PFSK-1 (cell line): Measurements from ENCODE around the gene ZNF513.

Source experiments
- POLR2AphosphoS5 ChIP-seq: IDR thresholded peaks from 2 replicates; pipeline ENCODE4 v1.6.1; 2012; ENCODE audit warnings: low read depth, mild to moderate bottlenecking, control low read depth, low read length, moderate library complexity
- REST ChIP-seq, 2 experiments: IDR thresholded peaks; 2 replicates each; pipeline versions ENCODE4 v1.6.1 to v1.8.0; 2011 to 2012; ENCODE audit warnings: low read depth in 2 of 2, low read length in 2 of 2, control low read depth in 1 of 2, inconsistent platforms in 1 of 2, mild to moderate bottlenecking in 1 of 2, moderate library complexity in 1 of 2; ENCODE audit not compliant: insufficient read depth in 1 of 2
- SIN3A ChIP-seq: IDR thresholded peaks from 2 replicates; pipeline ENCODE4 v1.6.1; 2012; ENCODE audit warnings: mild to moderate bottlenecking, low read length, moderate library complexity, borderline replicate concordance; ENCODE audit not compliant: insufficient read depth

GRCh38 chr2:27375513-27376099 is 4.9 kb downstream of the ZNF513 start:
- TF ChIP-seq SIN3A = no peak
- TF ChIP-seq POLR2AphosphoS5 = no peak
- no peak for TF ChIP-seq REST (IDR thresholded peaks at IDR 0.05; ENCODE audit: insufficient read depth in 1 of 2, low read depth in 2 of 2, low read length in 2 of 2)
